GM12878 (cell line): ENCODE data around the gene CDKN2B-AS1.

Experiments
- CTCF ChIP-seq, 3 experiments: IDR thresholded peaks in 2 of 3; conservative IDR thresholded peaks in 1 of 3; 2 replicates each; pipeline ENCODE4 v1.5.1; 2011; ENCODE audit warnings: low read depth in 3 of 3, low read length in 3 of 3, mild to moderate bottlenecking in 3 of 3, control low read depth in 2 of 3, moderate library complexity in 2 of 3, inconsistent platforms in 1 of 3, mixed read lengths in 1 of 3; ENCODE audit not compliant: control insufficient read depth in 2 of 3, insufficient read depth in 1 of 3; ENCODE audit errors: extremely low read depth in 1 of 3
- EP300 ChIP-seq, 2 experiments: fragments of 150-350 bp in 1 of 2; IDR thresholded peaks; 2 replicates each; pipeline ENCODE4 v1.6.1; 2011 to 2012; ENCODE audit warnings: low read depth in 2 of 2, low read length in 2 of 2, borderline replicate concordance in 1 of 2, improper control_type of control experiment in 1 of 2, inconsistent platforms in 1 of 2; ENCODE audit not compliant: control insufficient read depth in 1 of 2
- HDGF ChIP-seq: fragments of 450-650 bp; IDR thresholded peaks from 2 replicates; pipeline ENCODE4 v1.6.1; 2016; ENCODE audit warnings: antibody characterized with exemption
- POLR2AphosphoS5 ChIP-seq: IDR thresholded peaks from 2 replicates; pipeline ENCODE4 v1.6.1; 2011; ENCODE audit warnings: mild to moderate bottlenecking, low read length, inconsistent platforms
- RELA ChIP-seq: fragments of 450-650 bp; IDR thresholded peaks from 2 replicates; pipeline ENCODE4 v1.8.0; 2014; ENCODE audit warnings: borderline replicate concordance; ENCODE audit not compliant: partially characterized antibody
- SP1 ChIP-seq: IDR thresholded peaks from one replicate; pipeline ENCODE4 v1.6.1; 2011; ENCODE audit warnings: low read depth, low read length
- TAF1 ChIP-seq: IDR thresholded peaks from 2 replicates; pipeline ENCODE4 v1.6.1; 2011; ENCODE audit warnings: mild to moderate bottlenecking, low read depth, low read length, borderline replicate concordance
- ZBTB4 ChIP-seq: fragments of 450-650 bp; formaldehyde crosslinking; IDR thresholded peaks from 2 replicates; pipeline ENCODE4 v1.4.0; 2022; ENCODE audit warnings: mild to moderate bottlenecking, moderate library complexity

- TF ChIP-seq RELA: no peak
- TF ChIP-seq CTCF (IDR thresholded peaks at IDR 0.05 in 2 of 3, conservative IDR thresholded peaks at IDR 0.05 in 1 of 3; ENCODE audit: control insufficient read depth in 2 of 3, extremely low read depth in 1 of 3, insufficient read depth in 1 of 3, low read depth in 3 of 3, low read length in 3 of 3): peak in 2 of 3 experiments; percentile 12 to 30; a peak in 4 of 6 replicates
- TF ChIP-seq TAF1: no peak
- no peak for TF ChIP-seq SP1
- TF ChIP-seq HDGF: no peak
- TF ChIP-seq POLR2AphosphoS5: no peak
- TF ChIP-seq EP300 (IDR thresholded peaks at IDR 0.05; ENCODE audit: borderline replicate concordance in 1 of 2, control insufficient read depth in 1 of 2, low read depth in 2 of 2, low read length in 2 of 2): no peak
- no peak for TF ChIP-seq ZBTB4 (CRISPR knock-in tag)
Observed at GRCh38 chr9:21995666-21996398, 1.2 kb downstream of the CDKN2B-AS1 start.
